ENCODE results near the gene ARHGAP29.

DNA sequence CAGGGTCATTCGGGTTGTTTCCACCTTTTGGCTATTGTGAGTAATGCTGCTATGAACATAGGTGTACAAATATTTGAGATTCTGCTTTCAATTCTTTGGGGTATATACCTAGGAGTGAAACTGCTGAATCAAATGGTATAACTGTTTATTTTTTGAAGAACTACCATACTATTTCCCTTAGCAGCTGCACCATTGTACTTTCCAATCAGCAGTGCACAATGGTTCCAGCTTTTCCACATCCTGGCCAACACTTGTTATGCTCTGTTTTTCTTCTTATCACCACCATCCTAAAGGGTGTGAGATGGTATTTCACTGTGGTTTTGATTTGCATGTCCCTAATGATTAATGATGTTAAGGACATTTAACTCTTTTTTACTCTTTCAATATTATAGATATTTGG, 112.8 kb downstream of the ARHGAP29 start:
- no peak for TF ChIP-seq POLR2A (IDR thresholded peaks at IDR 0.05)
- TF ChIP-seq, protein P1, sequence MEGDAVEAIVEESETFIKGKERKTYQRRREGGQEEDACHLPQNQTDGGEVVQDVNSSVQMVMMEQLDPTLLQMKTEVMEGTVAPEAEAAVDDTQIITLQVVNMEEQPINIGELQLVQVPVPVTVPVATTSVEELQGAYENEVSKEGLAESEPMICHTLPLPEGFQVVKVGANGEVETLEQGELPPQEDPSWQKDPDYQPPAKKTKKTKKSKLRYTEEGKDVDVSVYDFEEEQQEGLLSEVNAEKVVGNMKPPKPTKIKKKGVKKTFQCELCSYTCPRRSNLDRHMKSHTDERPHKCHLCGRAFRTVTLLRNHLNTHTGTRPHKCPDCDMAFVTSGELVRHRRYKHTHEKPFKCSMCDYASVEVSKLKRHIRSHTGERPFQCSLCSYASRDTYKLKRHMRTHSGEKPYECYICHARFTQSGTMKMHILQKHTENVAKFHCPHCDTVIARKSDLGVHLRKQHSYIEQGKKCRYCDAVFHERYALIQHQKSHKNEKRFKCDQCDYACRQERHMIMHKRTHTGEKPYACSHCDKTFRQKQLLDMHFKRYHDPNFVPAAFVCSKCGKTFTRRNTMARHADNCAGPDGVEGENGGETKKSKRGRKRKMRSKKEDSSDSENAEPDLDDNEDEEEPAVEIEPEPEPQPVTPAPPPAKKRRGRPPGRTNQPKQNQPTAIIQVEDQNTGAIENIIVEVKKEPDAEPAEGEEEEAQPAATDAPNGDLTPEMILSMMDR (IDR thresholded peaks at IDR 0.05): no peak

All from thyroid gland (tissue), 4 donors.